ENCODE results near the gene RNF5.
"Not testable (repeated sequence)": the region's sequence is repeated elsewhere in the genome, so short reads cannot be mapped to it uniquely, and the experiment has no call there.

The RNF5 gene

GRCh38 chr6:32193096-32193495, 14.9 kb downstream of the RNF5 start:
- not testable (repeated sequence) for H3K9me3 ChIP-seq (ENCODE audit: control insufficient read depth in 1 of 2, low read length in 2 of 2); H3K27me3 ChIP-seq (ENCODE audit: low read depth, low read length)
- H3K27ac ChIP-seq (ENCODE audit: low read length), result peak overlapping the region; percentile 96
- peaks cover 22 to 23% of the 10 kb centered on the region in 2 donors for H3K4me1 ChIP-seq (ENCODE audit: control insufficient read depth in 1 of 2, insufficient read depth in 2 of 2, low read length in 2 of 2)
- H3K4me3 ChIP-seq (ENCODE audit: low read depth in 1 of 2, low read length in 2 of 2), result peak overlapping the region; percentile 43 to 81
- peaks cover 0 to 10% of the 10 kb centered on the region in 2 donors for H3K36me3 ChIP-seq (ENCODE audit: control insufficient read depth in 1 of 2, insufficient read depth in 2 of 2, low read length in 2 of 2)

DNA sequence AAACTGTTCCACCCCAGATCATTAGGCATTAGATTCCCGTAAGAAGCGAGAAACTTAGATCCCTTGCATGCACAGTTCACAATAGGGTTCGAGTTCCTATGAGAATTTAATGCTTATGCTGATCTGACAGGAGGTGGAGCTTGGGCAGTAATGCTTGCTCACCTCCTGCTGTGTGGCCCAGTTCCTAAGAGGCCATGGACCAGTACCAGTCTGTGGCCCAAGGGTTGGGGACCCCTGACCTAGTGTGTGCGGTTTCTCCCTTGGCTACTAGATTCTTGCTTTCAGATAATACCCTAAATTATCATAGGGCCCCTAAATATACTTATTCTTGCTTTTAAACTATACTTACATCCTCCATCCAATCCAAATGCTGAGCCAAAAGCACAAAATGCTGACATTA, 16.2 kb downstream of the RNF5 start:
- Histone ChIP-seq H3K4me3 (ENCODE audit: low read depth in 1 of 2, low read length in 2 of 2) (peak overlapping the region; percentile 56 to 71), H3K27ac (ENCODE audit: low read length) (peak overlapping the region; percentile 99), H3K9me3 (ENCODE audit: control insufficient read depth in 1 of 2, low read length in 2 of 2) (no peaks in the 10 kb centered on the region), H3K27me3 (ENCODE audit: low read depth, low read length) (no peaks in the 10 kb centered on the region), H3K4me1 (ENCODE audit: control insufficient read depth in 1 of 2, insufficient read depth in 2 of 2, low read length in 2 of 2) (peaks cover 12 to 23% of the 10 kb centered on the region in 2 donors), H3K36me3 (ENCODE audit: control insufficient read depth in 1 of 2, insufficient read depth in 2 of 2, low read length in 2 of 2) (peaks cover 0 to 6% of the 10 kb centered on the region in 2 donors)

GRCh38 chr6:32194825-32195651, 16.8 kb downstream of the RNF5 start:
- H3K4me3 ChIP-seq (ENCODE audit: low read depth in 1 of 2, low read length in 2 of 2), result peak overlapping the region; percentile 56 to 71
- peaks cover 12 to 23% of the 10 kb centered on the region in 2 donors for H3K4me1 ChIP-seq (ENCODE audit: control insufficient read depth in 1 of 2, insufficient read depth in 2 of 2, low read length in 2 of 2)
- H3K27ac ChIP-seq (ENCODE audit: low read length), result peak overlapping the region; percentile 99
- H3K36me3 ChIP-seq (ENCODE audit: control insufficient read depth in 1 of 2, insufficient read depth in 2 of 2, low read length in 2 of 2), result peaks cover 0 to 6% of the 10 kb centered on the region in 2 donors
- no peaks in the 10 kb centered on the region for H3K9me3 ChIP-seq (ENCODE audit: control insufficient read depth in 1 of 2, low read length in 2 of 2)
- H3K27me3 ChIP-seq (ENCODE audit: low read depth, low read length), result no peaks in the 10 kb centered on the region

GRCh38 chr6:32195652-32195901, 17.4 kb downstream of the RNF5 start:
- peaks cover 0 to 6% of the 10 kb centered on the region in 2 donors for H3K36me3 ChIP-seq (ENCODE audit: control insufficient read depth in 1 of 2, insufficient read depth in 2 of 2, low read length in 2 of 2)
- peak overlapping the region in 1 of 2 donors; percentile 83 for H3K4me3 ChIP-seq (ENCODE audit: low read depth in 1 of 2, low read length in 2 of 2)
- no peaks in the 10 kb centered on the region for H3K27me3 ChIP-seq (ENCODE audit: low read depth, low read length)
- H3K4me1 ChIP-seq (ENCODE audit: control insufficient read depth in 1 of 2, insufficient read depth in 2 of 2, low read length in 2 of 2), result peaks cover 12 to 23% of the 10 kb centered on the region in 2 donors
- H3K9me3 ChIP-seq (ENCODE audit: control insufficient read depth in 1 of 2, low read length in 2 of 2), result no peaks in the 10 kb centered on the region
- H3K27ac ChIP-seq (ENCODE audit: low read length), result no peak overlapping the region

DNA sequence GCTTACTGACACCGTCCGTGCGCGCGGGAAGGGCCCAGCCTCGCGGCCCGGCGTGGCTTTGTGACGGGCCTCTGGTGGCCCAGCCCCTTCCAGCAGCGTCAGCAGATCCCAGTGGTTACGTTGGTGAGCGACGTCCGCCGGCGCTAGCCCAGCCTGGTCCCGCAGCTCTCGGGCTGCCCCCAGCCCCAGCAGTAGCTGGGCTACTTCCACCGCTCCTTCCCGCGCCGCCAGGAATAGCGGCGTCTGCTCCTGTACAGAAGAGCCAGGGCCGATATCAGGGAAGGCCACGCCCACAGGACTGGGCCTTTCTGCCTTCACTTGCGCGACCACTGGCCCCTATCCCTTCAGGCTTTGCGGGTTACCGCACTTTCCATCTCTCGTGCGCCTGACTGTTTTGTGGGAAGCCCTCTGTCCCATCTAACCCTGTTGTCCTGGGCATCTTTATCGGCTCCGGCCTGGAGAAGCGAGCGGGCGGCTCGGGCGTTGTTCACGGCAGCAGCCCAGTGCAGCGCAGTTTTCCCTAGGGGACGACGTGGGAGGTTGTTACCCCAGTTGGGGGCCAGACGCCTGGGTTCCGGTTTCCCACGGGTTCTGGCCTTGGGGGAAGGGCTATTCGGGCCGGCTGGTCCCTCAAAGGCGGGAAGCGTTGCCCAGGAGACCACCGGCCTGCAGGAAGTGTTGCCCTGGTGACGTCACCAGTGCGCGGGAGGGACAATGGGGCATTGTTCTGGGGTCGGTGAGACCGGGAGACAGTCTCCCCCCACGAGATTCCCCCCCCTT, 17.9 kb downstream of the RNF5 start:
- no peaks in the 10 kb centered on the region for H3K9me3 ChIP-seq (ENCODE audit: control insufficient read depth in 1 of 2, low read length in 2 of 2)
- H3K4me1 ChIP-seq (ENCODE audit: control insufficient read depth in 1 of 2, insufficient read depth in 2 of 2, low read length in 2 of 2), result peaks cover 12 to 19% of the 10 kb centered on the region in 2 donors
- H3K36me3 ChIP-seq (ENCODE audit: control insufficient read depth in 1 of 2, insufficient read depth in 2 of 2, low read length in 2 of 2), result peaks cover 0 to 6% of the 10 kb centered on the region in 2 donors
- no peaks in the 10 kb centered on the region for H3K27me3 ChIP-seq (ENCODE audit: low read depth, low read length)
- peak overlapping the region; percentile 100 for H3K27ac ChIP-seq (ENCODE audit: low read length)
- peak overlapping the region; percentile 72 to 83 for H3K4me3 ChIP-seq (ENCODE audit: low read depth in 1 of 2, low read length in 2 of 2)

DNA sequence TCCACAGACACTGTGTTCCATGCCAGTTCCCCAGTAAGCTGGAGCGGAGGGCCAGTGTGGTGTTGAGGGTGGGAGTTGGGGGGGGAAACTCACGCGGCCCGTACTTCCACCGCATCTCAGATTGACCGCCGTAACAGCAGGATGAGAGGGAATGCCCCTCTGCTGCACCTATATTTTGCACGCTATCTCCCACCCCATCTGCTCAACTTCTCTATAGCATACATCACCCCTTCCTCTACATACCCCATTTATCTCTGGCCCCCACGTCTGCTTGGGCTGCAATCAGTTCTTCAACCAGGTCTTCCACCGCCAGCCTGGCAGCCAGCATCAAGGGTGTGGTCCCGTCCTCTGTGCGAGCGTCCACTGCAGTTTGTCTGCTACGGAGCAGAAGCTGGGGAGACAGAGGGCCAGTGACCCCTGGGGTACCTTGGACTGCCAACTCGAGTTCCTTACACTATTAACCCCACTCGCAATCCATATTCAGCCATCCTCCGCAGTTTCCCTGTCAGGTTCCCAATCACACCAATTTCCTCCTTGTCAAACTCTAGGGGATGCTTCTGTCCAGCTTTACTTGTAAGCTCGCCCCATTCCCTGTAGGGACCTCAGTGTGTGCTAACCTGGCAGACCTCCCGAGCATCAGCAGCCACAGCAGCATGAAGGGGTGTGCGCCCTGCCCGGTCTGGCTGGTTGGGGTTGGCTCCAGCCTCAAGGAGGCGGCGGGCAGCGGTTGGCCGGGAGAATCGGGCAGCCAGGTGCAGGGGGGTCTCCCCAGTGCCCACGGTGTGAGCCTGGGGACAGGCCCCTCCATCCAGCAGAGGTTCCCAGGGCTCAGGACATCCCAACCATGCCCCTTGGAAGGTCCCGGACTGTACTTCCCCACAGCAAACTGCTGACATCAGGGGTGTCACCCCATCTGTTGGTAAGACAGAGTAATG, 18.7 kb downstream of the RNF5 start:
- peak overlapping the region; percentile 72 to 83 for H3K4me3 ChIP-seq (ENCODE audit: low read depth in 1 of 2, low read length in 2 of 2)
- peak overlapping the region; percentile 100 for H3K27ac ChIP-seq (ENCODE audit: low read length)
- no peaks in the 10 kb centered on the region for H3K27me3 ChIP-seq (ENCODE audit: low read depth, low read length)
- peaks cover 0 to 6% of the 10 kb centered on the region in 2 donors for H3K36me3 ChIP-seq (ENCODE audit: control insufficient read depth in 1 of 2, insufficient read depth in 2 of 2, low read length in 2 of 2)
- peaks cover 12 to 16% of the 10 kb centered on the region in 2 donors for H3K4me1 ChIP-seq (ENCODE audit: control insufficient read depth in 1 of 2, insufficient read depth in 2 of 2, low read length in 2 of 2)
- H3K9me3 ChIP-seq (ENCODE audit: control insufficient read depth in 1 of 2, low read length in 2 of 2), result no peaks in the 10 kb centered on the region

- no peak overlapping the region for H3K4me3 ChIP-seq (ENCODE audit: low read depth in 1 of 2, low read length in 2 of 2)
- no peaks in the 10 kb centered on the region for H3K27me3 ChIP-seq (ENCODE audit: low read depth, low read length)
- H3K4me1 ChIP-seq (ENCODE audit: control insufficient read depth in 1 of 2, insufficient read depth in 2 of 2, low read length in 2 of 2), result peaks cover 11 to 12% of the 10 kb centered on the region in 2 donors
- peaks cover 0 to 6% of the 10 kb centered on the region in 2 donors for H3K36me3 ChIP-seq (ENCODE audit: control insufficient read depth in 1 of 2, insufficient read depth in 2 of 2, low read length in 2 of 2)
- H3K9me3 ChIP-seq (ENCODE audit: control insufficient read depth in 1 of 2, low read length in 2 of 2), result no peaks in the 10 kb centered on the region
- H3K27ac ChIP-seq (ENCODE audit: low read length), result no peak overlapping the region
These were observed 20.1 kb downstream of the RNF5 start for GRCh38 chr6:32198345-32198696.

DNA sequence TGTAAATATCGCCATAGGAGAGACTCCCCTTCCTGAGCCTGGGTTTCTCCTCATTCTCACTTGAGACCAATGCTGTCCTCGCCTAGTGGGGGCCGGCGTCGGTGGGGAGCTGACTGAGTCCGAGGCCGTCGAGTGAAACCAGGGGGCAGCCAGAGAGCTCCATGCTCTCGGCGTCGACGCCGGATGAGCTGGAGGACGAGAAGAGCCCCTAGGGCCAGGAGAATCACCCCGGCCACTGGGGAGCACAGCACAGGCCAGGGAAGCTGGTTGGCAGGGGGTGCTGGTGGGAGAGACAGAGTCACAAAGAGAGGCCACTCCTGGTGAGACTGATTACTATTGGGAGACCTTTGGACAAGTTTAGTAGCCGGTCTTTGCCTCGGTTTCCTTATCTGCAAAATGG, 20.7 kb downstream of the RNF5 start:
- H3K27me3 ChIP-seq (ENCODE audit: low read depth, low read length), result no peaks in the 10 kb centered on the region
- no peak overlapping the region for H3K4me3 ChIP-seq (ENCODE audit: low read depth in 1 of 2, low read length in 2 of 2)
- H3K27ac ChIP-seq (ENCODE audit: low read length), result no peak overlapping the region
- peaks cover 0 to 6% of the 10 kb centered on the region in 2 donors for H3K36me3 ChIP-seq (ENCODE audit: control insufficient read depth in 1 of 2, insufficient read depth in 2 of 2, low read length in 2 of 2)
- no peaks in the 10 kb centered on the region for H3K9me3 ChIP-seq (ENCODE audit: control insufficient read depth in 1 of 2, low read length in 2 of 2)
- peaks cover 11 to 12% of the 10 kb centered on the region in 2 donors for H3K4me1 ChIP-seq (ENCODE audit: control insufficient read depth in 1 of 2, insufficient read depth in 2 of 2, low read length in 2 of 2)

DNA sequence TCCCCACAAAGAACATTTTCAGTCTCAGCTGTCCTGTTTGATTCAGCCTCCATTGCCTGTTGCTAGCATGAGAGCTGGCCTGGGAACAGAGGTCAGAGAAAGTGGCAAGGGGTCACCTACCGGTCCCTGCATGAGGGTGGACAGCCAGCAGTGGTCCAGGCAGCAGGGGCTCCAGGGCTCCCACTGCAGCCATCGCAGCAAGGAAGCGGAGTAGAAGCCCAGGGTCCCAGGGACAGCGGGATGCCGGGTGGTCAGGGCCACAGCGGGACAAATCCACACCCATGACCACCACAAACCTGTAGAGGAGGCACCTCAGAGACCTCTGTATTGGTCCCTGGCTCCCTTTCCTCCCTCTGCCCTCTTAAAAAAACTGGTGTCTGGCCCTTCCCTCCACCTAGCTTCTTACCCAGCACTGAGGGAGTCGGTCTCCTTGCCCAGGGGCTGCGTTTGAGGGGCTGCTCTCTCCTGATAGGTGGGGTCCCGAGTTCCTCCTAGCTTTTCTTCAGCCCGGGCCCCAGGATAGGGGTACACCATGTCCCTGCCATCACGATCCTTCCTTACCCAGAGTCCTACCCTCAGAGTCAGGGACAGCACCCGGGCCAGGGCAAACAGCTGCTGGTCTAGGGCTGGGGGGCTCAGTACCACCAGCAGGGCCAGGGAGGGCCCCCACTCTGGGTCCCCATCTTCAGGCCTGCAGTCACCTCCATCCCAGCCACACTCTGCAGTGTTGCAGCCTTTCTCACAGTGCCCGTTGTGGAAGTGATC, 22.7 kb downstream of the RNF5 start:
- H3K27me3 ChIP-seq (ENCODE audit: low read depth, low read length), result no peaks in the 10 kb centered on the region
- no peak overlapping the region for H3K27ac ChIP-seq (ENCODE audit: low read length)
- H3K9me3 ChIP-seq (ENCODE audit: control insufficient read depth in 1 of 2, low read length in 2 of 2), result no peaks in the 10 kb centered on the region
- H3K4me3 ChIP-seq (ENCODE audit: low read depth in 1 of 2, low read length in 2 of 2), result no peak overlapping the region
- H3K4me1 ChIP-seq (ENCODE audit: control insufficient read depth in 1 of 2, insufficient read depth in 2 of 2, low read length in 2 of 2), result peaks cover 0 to 6% of the 10 kb centered on the region in 2 donors
- peaks cover 0 to 5% of the 10 kb centered on the region in 2 donors for H3K36me3 ChIP-seq (ENCODE audit: control insufficient read depth in 1 of 2, insufficient read depth in 2 of 2, low read length in 2 of 2)

DNA sequence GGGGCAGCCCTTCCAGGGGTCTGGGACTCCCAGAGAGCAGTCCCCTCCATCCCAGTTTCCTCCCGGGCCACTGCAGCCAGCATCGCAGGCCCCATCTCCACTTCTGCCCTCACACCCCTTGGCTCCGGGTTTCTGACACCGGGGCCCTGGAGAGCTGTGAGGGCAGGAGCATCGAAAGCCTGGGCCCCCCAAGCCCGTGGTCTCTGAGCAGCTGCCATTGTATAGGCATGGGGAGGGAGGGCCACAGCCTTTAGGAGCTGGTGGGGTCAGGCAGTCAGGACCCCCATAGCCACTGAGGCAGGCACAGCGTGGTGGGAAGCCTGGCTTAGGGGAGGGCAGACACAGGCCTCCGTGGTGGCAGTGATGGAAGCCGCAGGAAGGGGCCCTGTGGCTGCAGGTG, 24.0 kb downstream of the RNF5 start:
- Histone ChIP-seq H3K4me3 (ENCODE audit: low read depth in 1 of 2, low read length in 2 of 2) (no peak overlapping the region), H3K36me3 (ENCODE audit: control insufficient read depth in 1 of 2, insufficient read depth in 2 of 2, low read length in 2 of 2) (no peaks in the 10 kb centered on the region), H3K9me3 (ENCODE audit: control insufficient read depth in 1 of 2, low read length in 2 of 2) (no peaks in the 10 kb centered on the region), H3K4me1 (ENCODE audit: control insufficient read depth in 1 of 2, insufficient read depth in 2 of 2, low read length in 2 of 2) (peaks cover 0 to 2% of the 10 kb centered on the region in 2 donors), H3K27me3 (ENCODE audit: low read depth, low read length) (no peaks in the 10 kb centered on the region), H3K27ac (ENCODE audit: low read length) (no peak overlapping the region)

Data from muscle layer of duodenum (tissue), 2 donors.